GM21786 (cell line): ENCODE measurements around the gene RPLP2.
A peak's percentile ranks its signal among the peaks of the same experiment; 100 is the strongest.

ENCODE experiments used
- ATAC-seq: cut with Tn5 transposase; IDR thresholded peaks from one replicate; pipeline ENCODE4 v1.9.1; 2021; ENCODE audit not compliant: unreplicated experiment

The RPLP2 gene

DNA sequence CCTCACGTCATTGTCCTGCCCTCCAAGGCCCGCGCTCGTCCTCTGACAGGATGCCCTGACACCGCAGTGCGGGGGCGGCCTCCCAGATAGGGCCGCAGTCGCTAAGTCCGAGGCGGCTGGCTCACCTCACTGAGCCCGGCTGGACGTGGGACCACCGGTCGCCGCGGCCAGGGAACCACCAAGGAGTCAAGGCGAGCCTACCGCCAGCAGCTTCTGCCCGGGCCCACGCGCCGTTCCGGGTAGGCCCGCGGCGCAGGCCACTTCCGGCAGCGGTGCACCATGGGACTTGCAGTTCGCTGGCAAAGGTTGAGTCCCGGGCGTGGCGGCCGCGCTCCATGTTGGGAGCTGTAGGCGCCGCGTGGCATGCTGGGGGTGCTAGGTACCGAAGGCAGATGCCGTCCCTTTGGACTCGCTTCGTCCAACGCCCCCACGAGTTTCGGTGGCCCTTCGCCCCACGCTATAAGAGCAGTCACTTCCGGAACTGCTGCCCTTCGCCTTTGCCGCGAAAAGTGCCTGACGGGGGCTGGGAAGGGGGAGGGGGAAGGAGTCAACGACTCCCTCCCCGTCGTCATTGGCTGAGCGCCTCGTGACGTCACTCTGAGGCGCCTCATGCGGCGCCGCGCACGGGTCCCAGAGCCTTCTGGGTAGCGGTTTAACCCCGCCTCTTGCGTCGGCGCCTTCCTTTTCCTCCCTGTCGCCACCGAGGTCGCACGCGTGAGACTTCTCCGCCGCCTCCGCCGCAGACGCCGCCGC lies at the start of gene RPLP2:
Gene RPLP2, plus strand, starts transcription at position 681 of the 753 bp plus-strand sequence. CDS start 268 bp downstream, outside the sequence.
- ATAC-seq = peak; percentile 72

DNA sequence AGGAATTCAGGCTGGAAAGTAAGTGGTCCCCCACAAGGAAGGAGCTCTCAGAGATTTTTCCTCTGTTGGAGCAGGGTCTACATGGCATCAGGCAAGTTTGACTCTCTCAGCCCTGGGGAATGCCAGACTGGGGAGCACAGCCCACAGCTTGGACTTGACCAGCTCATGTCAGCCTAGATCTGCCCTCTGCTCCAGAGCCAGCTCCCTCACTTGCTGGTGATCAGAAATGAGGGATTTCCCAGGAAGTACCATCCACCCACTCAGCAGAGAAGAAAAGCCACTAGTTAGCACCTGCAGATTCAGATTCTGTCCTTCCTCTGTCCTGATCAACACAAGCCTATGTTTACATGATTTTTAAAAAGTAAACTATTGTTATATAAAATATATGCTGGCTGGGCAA lies 49.5 kb upstream of the RPLP2 start:
- no peak for ATAC-seq

DNA sequence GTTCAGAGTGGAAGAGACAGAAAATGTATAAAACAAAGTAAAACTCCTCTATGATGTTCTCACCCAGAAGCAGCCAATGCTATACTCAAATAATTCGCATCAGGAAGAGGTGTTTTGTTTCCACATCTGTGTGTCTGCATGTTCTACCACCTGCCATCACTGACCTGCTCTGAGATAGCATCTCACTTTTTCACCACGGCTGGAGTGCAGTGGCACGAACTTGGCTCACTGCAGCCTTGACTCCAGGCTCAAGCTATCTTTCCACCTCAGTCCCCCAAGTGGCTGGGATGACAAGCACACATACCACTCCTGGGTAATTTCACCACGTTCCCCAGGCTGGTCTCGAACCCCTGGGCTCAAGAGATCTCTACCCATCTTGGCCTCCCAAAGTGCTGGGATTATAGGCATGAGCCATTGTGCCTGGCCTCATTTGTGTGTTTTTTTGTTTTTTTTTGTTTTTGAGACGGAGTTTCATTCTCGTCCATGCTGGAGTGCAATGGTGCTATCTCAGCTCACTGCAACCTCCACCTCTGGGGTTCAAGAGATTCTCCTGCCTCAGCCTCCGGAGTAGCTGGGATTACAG lies 48.1 kb upstream of the RPLP2 start:
- no peak for ATAC-seq

DNA sequence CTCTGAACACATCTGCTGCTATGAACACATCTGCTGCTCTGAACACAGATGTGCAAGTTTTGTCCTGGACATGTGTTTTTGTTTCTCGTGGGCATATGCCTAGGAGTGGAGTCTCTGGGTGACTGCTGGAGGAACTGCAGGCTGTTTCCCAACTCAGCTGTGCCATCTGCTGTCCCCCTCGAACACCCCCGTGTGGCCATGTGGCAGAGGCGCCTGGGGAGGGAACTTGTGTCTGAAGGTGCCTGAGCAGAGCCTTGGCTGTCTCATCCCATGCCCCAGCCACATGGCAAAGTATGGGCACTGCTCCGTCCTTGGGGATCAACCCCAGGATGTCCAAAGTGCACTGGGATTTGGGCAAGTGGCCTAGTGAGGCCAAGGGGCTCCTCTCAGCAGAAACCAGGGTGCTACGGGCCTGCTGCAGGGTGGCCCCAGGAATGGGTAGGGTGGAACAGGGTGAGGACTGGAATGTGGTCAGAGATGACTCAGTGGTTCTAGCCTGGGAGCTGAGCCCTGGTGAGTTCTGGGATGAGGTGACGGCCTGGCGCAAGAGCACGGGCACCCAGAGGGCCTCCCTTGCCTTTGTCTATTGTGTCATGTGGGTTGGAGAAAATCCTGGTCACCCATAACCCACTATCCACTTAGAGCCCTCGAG lies 47.2 kb upstream of the RPLP2 start:
- no peak for ATAC-seq

DNA sequence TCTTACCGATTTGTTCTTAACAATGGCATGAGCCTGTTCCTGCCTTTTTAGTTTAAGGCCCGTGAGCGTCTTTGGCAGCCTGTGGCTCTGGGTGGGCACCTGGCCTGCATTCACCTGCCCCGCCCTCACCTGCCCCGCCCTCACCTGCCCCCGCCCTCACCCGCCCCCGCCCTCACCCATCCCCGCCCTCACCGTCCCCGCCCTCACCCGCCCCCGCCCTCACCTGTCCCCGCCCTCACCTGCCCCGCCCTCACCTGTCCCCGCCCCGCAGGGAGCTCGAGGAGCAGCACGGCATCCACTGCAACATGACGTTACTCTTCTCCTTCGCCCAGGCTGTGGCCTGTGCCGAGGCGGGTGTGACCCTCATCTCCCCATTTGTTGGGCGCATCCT lies 46.7 kb upstream of the RPLP2 start:
- ATAC-seq = no peak

DNA sequence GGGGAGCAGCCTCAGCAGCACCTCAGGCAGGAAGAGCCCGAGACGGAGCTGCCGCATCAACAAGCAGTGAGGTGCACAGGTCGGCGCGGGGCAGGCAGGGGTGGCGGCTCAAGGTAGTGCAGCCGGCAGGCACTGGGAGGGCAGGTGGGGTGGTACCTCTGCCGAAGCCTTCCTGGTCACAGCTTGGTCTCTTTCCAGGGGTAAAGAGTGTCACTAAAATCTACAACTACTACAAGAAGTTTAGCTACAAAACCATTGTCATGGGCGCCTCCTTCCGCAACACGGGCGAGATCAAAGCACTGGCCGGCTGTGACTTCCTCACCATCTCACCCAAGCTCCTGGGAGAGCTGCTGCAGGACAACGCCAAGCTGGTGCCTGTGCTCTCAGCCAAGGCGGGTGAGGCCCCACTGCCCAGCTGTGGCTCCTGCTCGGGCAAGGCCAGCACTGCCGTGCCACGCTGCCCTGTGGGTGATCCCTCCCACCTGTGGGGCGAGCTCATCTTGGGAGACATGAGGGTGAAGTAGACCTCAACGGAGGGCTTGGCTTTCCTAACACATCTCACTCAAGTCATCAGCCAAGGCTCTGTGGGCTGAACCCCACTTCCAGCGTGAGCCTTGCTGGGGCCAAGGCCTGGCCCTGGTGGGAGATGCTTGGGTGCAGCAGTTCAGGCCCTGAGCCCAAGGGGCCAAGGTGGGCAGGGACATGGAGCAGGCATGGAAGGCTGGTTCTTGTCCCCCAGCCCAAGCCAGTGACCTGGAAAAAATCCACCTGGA lies 46.0 kb upstream of the RPLP2 start:
- ATAC-seq = no peak

DNA sequence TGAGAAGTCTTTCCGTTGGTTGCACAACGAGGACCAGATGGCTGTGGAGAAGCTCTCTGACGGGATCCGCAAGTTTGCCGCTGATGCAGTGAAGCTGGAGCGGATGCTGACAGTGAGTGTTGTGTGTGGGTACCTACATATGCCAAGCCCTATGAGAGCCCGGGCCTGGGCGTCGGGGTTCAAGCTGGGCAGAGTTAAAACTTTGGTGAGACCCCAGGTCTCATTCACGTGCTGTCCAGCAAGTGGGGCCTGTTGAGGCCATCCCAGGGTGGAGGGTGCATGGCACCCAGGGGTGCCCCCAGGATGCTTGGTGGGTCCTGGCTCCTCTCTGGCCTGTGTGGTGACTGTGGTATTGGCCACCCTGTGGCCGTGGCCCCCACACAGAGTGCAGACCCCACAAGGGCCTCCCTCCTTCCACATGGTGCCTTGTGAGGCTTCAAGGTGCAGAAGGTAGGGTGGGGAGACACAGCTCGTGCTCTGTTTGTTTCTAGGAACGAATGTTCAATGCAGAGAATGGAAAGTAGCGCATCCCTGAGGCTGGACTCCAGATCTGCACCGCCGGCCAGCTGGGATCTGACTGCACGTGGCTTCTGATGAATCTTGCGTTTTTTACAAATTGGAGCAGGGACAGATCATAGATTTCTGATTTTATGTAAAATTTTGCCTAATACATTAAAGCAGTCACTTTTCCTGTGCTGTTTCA lies 45.3 kb upstream of the RPLP2 start:
- ATAC-seq = no peak

DNA sequence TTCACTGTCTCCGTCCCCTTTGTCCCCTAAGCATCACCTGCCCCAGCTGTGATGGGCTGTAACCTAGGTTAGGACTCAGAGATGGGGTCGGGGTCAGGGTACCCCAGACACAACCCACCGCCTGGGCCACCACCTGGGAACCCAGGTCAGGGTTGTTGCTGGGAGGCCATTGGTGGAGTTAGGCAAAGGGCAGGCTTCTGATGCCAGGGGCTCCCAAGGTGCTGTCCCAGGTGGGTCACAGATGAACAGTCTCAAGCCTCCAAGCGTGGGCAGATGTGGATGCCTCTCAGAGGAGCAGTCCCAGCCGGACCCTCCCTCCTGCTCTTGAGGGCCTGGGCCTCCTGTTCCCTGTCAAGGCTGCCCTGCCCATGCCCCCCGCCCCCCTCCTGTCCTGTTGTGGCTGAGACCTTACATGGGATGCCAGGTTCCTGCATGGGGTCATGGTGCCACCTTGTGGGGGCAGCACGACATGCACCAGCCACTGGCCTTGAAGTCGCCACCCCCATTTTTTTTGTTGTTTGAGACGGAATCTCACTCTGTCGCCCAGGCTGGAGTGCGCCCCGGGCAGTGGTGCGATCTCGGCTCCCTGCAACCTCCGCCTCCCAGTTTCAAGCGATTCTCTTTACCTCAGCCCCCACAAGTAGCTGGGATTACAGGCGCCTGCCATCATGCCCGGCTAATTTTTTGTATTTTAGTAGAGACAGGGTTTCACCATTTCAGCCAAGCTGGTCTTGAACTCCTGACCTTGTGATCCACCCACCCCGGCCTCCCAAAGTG lies 44.6 kb upstream of the RPLP2 start:
- ATAC-seq = no peak

DNA sequence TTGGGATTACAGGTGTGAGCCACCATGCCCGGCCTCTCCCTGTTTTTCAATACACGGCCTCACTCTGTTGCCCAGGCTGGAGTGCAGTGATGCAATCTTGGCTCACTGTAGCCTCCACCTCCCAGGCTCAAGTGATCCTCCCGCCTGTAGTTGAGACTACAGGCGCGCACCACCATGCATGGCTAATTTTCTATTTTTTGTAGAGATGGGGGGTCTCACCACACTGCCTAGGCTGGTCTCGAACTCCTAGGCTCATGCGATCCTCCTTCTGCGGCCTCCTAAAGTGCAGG lies 44.0 kb upstream of the RPLP2 start:
- ATAC-seq = no peak

DNA sequence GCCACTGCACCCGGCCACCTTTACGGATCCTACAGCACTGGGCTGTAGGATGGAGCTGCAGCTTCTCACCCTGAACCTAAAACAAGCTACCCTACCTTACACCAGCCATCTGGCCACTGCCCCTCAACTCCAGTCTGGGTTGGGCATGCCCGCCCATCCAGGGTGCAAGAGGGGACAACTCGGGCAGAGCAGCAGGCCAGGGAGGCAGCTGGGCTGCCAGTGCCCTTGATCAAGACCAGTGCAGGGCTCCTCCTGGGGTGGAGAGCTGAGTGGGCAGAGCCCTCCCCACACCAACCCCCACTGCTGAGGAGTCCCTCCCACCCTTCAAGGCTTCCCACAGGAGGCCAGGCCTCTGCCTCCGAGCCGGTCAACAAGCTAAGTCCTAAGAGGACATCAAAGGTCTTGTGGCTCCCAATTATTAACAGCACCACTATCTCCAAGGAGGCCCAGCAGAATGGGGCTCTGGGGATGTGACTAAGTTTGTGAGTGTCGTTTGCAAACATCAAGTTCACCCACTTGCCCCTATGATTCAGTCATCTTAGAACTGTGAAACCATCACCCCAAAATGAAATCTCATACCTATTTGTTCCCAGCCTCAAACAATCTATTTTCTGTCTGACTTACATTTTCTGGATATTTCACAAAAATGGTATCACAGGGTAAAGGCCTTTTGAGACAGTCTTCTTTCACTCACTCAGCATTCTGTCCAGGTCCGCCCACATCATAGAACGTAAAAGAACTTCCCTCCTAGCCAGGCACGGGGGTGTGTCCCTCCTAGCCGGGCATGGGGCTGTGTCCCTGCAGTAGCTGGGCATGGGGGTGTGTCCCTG lies 43.4 kb upstream of the RPLP2 start:
- ATAC-seq = no peak

DNA sequence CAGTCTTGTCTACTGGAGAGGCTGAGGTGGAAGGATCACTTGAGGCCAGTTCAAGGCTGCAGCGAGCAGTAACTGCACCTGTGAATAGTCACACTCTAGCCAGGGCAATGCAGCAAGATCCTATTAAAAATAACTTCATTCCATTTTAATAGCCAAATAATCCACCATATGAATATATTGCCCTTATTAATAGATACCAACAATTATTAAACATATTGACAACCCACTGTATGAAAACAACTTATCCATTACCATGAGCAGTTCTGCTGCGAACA lies 42.9 kb upstream of the RPLP2 start:
- no peak for ATAC-seq

DNA sequence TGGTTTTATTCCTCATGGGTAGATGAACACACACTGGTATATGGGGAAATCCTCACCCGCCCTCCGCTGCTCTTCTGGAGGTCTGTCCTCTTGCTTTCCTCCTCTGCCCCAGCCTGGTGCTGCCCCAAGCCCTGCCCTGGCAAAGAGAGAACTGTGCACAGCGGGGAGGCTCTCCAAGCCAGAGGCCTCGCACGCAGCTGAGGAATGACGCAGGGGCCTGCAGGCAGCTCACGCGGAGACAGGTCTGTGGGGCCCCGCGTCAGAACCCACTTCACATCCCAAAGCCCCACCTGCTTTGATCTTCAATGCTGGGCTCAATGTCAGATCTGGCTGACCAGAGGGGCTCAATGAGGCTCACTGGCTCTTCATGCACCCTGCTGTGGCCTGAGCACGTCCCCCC lies 42.5 kb upstream of the RPLP2 start:
- ATAC-seq = no peak

DNA sequence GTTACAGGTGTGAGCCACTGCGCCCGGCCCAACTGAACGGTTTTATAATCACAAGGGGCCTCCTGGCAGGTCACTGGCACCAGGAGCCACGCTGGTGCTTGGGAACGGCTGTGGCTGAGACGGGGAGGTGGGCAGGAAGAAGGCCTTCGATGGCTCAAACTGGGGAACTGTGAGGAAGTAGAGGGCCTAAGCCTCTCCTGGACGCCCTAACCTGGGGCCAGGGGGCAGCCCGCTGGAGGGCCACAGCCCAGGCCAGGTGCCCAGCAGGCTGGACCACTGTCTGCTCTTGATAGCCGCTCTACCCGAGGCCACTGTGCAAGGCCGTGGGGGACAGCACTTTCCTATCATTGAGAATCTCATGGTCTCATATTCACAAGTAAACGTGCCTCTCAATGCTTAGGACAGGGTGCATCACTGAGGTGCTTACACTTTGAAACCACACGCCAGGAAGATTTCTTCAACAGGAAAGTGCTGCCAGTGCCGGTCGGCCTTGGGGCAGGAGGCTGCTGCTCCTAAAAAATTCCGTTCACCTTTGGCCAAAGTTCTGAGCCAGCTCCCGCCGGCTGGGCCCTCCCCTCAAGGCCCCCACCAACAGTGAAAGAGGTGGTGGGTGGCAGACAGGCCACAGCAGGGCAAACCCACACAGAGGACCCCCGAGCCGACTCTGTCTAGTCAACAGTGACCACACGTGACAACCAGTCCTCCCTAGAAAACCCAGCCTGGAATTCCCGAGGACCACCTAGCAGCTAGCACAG lies 39.7 kb upstream of the RPLP2 start:
- ATAC-seq = no peak

DNA sequence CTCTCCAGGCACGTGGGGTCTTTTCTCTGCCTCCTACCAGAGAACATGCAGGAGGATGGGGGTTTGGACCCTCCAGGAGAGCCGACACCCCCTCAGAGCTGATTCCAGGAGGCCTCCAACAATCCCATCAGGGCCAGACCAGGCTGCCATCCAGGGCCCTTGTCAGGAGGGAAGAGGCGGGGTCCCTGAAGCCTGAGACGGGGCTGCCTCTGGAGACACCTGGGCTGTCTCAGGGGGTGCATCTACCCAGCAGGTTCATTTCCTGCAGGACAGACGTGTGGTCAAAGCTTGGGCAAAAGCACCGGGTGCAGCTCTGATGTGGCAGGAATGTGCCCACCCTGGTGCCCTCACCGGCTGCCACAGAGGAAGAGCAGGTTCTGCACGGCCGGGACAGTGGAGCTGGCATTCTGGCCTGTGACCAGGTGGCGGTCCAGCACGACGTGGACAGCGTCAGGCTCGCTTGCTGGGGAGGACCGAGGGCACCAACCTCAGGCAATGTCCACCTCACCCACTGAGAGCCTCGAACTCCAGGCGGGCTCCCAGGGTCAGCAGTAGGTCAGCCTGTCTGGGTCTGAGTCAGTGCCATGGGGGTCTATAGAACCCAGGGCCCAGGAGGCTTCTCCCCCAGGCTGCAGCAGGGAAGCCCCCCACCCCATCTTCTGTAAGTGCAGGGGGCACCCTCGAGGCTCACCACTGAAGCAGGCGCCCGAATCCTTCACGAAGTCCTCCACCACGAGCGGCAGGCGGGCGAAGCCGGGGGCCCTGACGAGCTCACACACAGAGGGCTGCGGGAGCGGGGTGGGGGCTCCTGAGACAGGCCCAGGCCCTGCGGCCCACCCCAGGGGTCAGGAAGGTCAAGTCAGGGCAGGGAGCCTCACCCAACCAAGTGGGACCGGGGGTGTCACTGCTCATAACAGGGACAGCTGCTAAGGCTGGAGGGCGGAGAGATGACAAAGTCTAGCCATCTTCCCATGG lies 38.8 kb upstream of the RPLP2 start:
- no peak for ATAC-seq

DNA sequence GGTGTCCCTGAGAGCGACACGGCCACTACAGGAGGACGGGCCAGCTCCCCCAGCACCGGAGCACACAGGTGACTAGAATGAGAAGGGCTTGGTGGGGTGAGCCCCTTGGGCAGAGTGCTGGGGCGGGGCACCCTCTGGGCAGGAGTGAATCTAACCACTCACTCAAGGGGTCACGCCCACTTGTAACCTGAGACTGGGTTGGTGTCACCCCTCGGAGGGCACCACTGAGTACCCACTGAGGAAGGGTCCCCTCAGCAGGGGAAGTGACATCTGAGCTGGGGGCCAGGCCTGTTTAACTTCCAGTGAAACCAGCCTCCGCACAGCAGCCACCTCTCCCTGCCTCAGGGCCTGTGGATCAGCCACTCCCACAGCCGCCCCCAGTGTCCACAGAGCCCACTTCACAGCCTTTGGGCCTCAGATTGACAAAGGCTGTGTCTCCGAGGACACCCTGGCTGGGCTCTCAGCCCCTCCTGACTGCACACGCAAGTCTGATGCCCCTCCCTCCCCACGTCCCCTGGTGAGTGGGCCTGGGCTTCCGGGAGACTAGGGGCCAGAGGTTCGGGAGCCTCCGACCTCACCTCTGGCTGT lies 38.1 kb upstream of the RPLP2 start:
- no peak for ATAC-seq

DNA sequence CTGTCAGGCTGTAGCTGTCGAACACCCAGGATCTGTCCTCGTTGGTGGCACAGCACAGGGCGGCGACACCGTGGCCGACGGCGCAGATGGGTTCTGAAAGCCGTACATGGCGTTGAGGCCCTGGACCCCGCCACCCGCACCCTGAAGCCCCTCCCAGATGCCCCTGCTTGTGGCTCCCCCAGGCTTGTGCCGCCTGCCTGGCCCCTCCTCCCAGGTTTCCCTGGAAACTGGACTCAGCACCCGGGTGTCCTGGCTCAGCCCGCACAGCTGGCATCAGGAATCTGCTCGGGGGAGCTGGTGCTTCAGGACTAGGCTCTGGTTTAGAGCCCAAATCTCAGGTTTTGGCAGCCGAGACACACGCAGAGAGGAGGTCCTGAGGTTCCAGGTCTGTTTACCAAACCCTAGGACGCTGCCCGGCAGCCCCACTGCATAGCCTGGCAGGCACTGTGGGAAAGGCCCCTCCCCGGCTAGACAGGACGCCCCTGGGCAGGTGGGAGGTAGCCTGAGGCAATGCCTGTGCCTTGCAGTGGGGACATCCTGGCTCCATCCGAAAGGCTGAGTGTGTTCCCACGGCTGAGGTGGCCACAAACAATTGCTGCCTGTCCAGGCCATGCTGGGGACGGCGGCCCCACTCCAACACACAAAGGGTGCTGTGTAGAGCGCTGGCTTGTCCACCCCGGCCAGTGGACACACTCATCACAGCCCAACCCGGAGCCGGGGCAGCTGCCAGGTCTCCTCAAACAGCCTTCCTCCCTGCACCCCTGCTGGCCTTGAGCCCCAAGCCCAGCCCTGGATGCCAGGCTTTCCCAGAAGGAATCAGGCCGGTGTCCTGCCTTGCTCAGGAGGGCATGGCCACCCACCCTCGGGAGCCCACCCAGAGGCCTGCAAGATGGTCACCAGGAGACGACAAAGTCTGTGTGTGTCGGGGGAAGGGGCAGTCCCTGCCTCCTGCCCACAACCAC lies 37.1 kb upstream of the RPLP2 start:
- no peak for ATAC-seq
